ENCODE measurements around the gene SLC5A10.

The SLC5A10 gene

DNA sequence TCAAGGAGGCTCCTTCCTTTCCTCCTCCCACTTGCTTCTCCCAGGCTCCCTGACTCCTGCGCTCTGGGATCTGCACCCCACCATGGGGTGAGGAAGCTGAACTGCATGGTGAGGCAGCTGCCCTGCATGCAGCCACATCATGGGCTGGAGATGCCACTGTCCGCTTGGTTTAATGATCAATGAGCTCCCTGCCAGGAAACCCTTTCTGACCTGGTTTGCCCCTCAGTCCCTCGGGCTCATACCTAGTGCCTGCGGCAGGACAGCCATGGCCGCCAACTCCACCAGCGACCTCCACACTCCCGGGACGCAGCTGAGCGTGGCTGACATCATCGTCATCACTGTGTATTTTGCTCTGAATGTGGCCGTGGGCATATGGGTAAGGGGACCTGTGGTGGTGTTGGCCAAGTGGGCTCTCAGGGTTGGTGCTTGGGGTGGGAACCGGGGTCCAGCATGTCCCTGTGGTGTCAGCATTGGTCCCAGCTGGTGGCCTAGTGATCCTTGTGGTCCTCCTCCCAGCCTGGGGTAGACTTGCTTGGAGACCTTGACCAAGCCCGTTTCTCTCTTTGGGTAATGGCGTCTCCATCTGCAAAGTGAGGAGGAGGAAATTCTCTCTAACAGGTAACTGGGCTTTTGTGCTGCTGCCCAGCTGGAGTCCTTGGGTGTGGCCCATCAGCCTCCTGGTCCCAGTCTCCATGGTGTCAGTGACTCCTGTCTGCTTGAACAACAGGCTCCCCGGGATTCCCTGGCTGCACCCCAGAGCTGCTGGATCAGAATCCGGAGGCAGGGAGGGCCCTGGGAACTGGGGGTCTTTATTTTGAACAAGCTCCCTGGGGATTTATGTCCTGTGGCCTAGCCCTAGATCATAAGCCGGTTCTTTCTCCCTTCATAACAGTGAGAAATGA, at the start of gene SLC5A10:
SLC5A10 (plus strand) TSS at position 225 of the 902 bp plus-strand sequence; CDS start at position 266, 41 bp downstream.
- Histone ChIP-seq H3K4me1 (ENCODE audit: control insufficient read depth in 5 of 5, insufficient read depth in 5 of 5, low read length in 5 of 5) (peaks cover 0 to 5% (median 0%) of the 10 kb centered on the region in 5 donors), H3K9me3 (ENCODE audit: control insufficient read depth in 5 of 5, low read length in 5 of 5) (no peaks in the 10 kb centered on the region), H3K4me3 (ENCODE audit: low read depth in 1 of 5, low read length in 5 of 5) (no peak within 1 kb of the TSS), H3K9ac (ENCODE audit: low read length in 5 of 5) (no peak within 1 kb of the TSS), H3K27ac (ENCODE audit: low read depth, low read length) (no peak within 1 kb of the TSS), H3K27me3 (ENCODE audit: control insufficient read depth in 5 of 5, insufficient read depth in 4 of 5, low read length in 5 of 5) (peaks cover 0 to 17% (median 3%) of the 10 kb centered on the region in 5 donors), H3K36me3 (ENCODE audit: control insufficient read depth in 5 of 5, insufficient read depth in 5 of 5, low read length in 5 of 5) (no peaks in the 10 kb centered on the region)

DNA sequence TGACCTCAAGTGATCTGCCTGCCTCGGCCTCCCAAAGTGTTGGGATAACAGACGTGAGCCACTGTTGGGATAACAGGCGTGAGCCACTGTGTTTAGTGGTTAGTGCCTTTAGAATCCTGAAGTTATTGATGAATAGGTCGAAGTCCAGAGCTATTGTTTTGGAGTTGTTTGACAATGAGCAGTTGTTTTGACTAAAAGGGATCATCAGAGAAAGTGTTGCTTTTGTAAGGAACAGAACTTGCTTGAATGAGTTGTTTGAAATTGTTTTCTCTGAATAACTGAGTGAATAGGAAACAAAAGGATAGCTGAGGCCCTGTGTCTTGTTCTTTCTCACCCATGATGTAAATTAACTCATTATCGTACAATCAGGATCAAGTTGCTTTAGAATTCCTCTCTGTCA, 47.5 kb upstream of the SLC5A10 start:
- Histone ChIP-seq H3K4me3 (ENCODE audit: low read depth in 1 of 5, low read length in 5 of 5) (no peak overlapping the region), H3K9ac (ENCODE audit: low read length in 5 of 5) (no peak overlapping the region), H3K36me3 (ENCODE audit: control insufficient read depth in 5 of 5, insufficient read depth in 5 of 5, low read length in 5 of 5) (peaks cover 0 to 36% (median 17%) of the 10 kb centered on the region in 5 donors), H3K9me3 (ENCODE audit: control insufficient read depth in 5 of 5, low read length in 5 of 5) (no peaks in the 10 kb centered on the region), H3K27me3 (ENCODE audit: control insufficient read depth in 5 of 5, insufficient read depth in 4 of 5, low read length in 5 of 5) (no peaks in the 10 kb centered on the region), H3K27ac (ENCODE audit: low read depth, low read length) (no peak overlapping the region), H3K4me1 (ENCODE audit: control insufficient read depth in 5 of 5, insufficient read depth in 5 of 5, low read length in 5 of 5) (peaks cover 0 to 4% (median 1%) of the 10 kb centered on the region in 5 donors)

DNA sequence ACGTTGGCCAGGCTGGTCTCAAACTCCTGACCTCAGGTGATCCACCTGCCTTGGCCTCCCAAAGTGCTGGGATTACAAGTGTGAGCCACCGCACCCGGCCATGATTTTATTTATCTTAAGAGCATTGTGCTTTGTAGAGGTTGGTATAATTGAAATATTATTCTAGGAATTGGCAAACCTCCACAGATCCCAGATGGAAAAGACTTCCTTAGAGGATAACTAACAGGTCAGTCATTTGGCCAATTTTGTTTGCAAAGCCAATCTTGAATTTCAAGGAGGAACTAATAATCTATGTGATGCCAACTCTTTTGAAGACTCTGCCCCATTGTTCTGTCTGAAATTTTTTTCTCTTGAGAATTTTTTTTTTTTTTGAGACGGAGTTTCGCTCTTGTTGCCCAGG, 46.7 kb upstream of the SLC5A10 start:
- no peak overlapping the region for H3K9ac ChIP-seq (ENCODE audit: low read length in 5 of 5)
- no peaks in the 10 kb centered on the region for H3K9me3 ChIP-seq (ENCODE audit: control insufficient read depth in 5 of 5, low read length in 5 of 5)
- no peaks in the 10 kb centered on the region for H3K27me3 ChIP-seq (ENCODE audit: control insufficient read depth in 5 of 5, insufficient read depth in 4 of 5, low read length in 5 of 5)
- H3K4me3 ChIP-seq (ENCODE audit: low read depth in 1 of 5, low read length in 5 of 5) = no peak overlapping the region
- peaks cover 0 to 4% (median 1%) of the 10 kb centered on the region in 5 donors for H3K4me1 ChIP-seq (ENCODE audit: control insufficient read depth in 5 of 5, insufficient read depth in 5 of 5, low read length in 5 of 5)
- H3K27ac ChIP-seq (ENCODE audit: low read depth, low read length) = no peak overlapping the region
- peaks cover 0 to 40% (median 17%) of the 10 kb centered on the region in 5 donors for H3K36me3 ChIP-seq (ENCODE audit: control insufficient read depth in 5 of 5, insufficient read depth in 5 of 5, low read length in 5 of 5)

DNA sequence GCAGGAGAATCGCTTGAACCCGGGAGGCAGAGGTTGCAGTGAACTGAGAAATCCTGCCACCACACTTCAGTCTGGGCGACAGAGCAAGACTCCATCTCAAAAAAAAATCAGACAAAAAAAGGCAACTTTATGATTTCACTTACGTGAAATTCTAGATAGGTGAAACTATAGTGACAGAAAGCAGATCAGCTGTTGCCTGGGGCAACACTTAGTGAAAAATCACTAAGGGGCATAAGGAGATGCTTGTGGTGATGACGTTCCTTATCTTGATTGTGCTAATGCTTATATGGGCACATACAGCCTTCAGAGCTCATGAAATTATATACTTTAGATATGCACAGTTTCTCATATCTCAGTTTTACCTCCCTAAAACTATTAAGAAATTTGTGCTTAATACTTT, 41.6 kb upstream of the SLC5A10 start:
- Histone ChIP-seq H3K9ac (ENCODE audit: low read length in 5 of 5) (no peak overlapping the region), H3K27me3 (ENCODE audit: control insufficient read depth in 5 of 5, insufficient read depth in 4 of 5, low read length in 5 of 5) (no peaks in the 10 kb centered on the region), H3K36me3 (ENCODE audit: control insufficient read depth in 5 of 5, insufficient read depth in 5 of 5, low read length in 5 of 5) (peaks cover 8 to 55% (median 31%) of the 10 kb centered on the region in 5 donors), H3K4me3 (ENCODE audit: low read depth in 1 of 5, low read length in 5 of 5) (no peak overlapping the region), H3K4me1 (ENCODE audit: control insufficient read depth in 5 of 5, insufficient read depth in 5 of 5, low read length in 5 of 5) (no peaks in the 10 kb centered on the region), H3K27ac (ENCODE audit: low read depth, low read length) (no peak overlapping the region), H3K9me3 (ENCODE audit: control insufficient read depth in 5 of 5, low read length in 5 of 5) (no peaks in the 10 kb centered on the region)

DNA sequence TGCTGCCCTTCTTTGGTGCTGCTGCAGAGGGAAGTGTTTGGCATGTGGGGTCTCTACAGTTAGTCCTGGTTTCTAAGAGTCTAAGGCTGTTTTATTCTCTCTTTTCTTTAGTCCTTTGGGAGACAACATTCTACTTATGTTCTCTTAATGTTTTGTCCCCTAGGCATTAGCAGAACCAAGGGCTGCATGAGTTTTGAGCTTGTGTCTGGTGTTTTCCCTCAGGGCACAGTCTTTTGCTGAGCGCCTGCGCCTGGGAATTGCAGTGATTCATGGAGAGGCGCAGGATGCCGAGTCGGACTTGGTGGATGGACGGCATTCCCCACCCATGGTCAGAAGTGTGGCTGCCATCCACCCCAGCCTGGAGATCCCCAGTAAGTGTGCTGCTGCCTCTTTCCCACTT, 41.1 kb upstream of the SLC5A10 start:
- Histone ChIP-seq H3K9ac (ENCODE audit: low read length in 5 of 5) (no peak overlapping the region), H3K4me1 (ENCODE audit: control insufficient read depth in 5 of 5, insufficient read depth in 5 of 5, low read length in 5 of 5) (no peaks in the 10 kb centered on the region), H3K27me3 (ENCODE audit: control insufficient read depth in 5 of 5, insufficient read depth in 4 of 5, low read length in 5 of 5) (no peaks in the 10 kb centered on the region), H3K4me3 (ENCODE audit: low read depth in 1 of 5, low read length in 5 of 5) (no peak overlapping the region), H3K27ac (ENCODE audit: low read depth, low read length) (no peak overlapping the region), H3K36me3 (ENCODE audit: control insufficient read depth in 5 of 5, insufficient read depth in 5 of 5, low read length in 5 of 5) (peaks cover 8 to 58% (median 33%) of the 10 kb centered on the region in 5 donors), H3K9me3 (ENCODE audit: control insufficient read depth in 5 of 5, low read length in 5 of 5) (no peaks in the 10 kb centered on the region)

DNA sequence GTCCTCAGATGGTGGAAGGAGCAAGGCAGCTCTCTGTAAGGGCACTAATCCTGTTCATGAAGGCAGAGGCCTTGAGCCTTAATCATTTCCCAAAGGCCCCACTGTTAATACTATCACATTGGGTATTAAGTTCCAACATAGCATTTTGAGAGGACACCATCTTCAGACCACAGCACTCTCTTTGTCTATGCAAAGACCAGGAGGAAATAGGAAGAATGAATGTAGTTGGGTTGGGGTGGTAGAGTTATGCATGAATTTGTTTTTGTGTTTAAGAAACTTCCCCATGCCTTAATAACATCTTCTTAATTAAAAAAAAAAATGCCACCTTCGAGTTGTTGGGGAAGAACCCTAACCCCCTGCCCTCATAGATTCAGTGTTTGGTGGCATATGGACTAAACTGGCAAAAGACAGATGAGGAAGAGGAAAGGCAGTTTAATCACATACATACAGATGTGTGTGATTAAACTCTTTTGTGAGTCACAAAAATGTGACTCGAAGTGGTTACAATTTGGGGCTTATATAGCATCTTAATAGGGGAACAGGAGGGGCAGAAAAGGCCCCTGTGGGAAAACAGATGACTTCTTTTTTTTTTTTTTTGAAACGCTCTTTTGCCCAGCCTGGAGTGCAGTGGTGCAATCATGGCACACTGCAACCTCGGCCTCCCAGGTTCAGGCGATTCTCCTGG, 35.0 kb upstream of the SLC5A10 start:
- H3K9me3 ChIP-seq (ENCODE audit: control insufficient read depth in 5 of 5, low read length in 5 of 5) = no peaks in the 10 kb centered on the region
- H3K27ac ChIP-seq (ENCODE audit: low read depth, low read length) = no peak overlapping the region
- no peaks in the 10 kb centered on the region for H3K27me3 ChIP-seq (ENCODE audit: control insufficient read depth in 5 of 5, insufficient read depth in 4 of 5, low read length in 5 of 5)
- H3K9ac ChIP-seq (ENCODE audit: low read length in 5 of 5) = no peak overlapping the region
- H3K4me1 ChIP-seq (ENCODE audit: control insufficient read depth in 5 of 5, insufficient read depth in 5 of 5, low read length in 5 of 5) = peaks cover 0 to 11% (median 6%) of the 10 kb centered on the region in 5 donors
- no peak overlapping the region for H3K4me3 ChIP-seq (ENCODE audit: low read depth in 1 of 5, low read length in 5 of 5)
- peaks cover 4 to 46% (median 29%) of the 10 kb centered on the region in 5 donors for H3K36me3 ChIP-seq (ENCODE audit: control insufficient read depth in 5 of 5, insufficient read depth in 5 of 5, low read length in 5 of 5)

DNA sequence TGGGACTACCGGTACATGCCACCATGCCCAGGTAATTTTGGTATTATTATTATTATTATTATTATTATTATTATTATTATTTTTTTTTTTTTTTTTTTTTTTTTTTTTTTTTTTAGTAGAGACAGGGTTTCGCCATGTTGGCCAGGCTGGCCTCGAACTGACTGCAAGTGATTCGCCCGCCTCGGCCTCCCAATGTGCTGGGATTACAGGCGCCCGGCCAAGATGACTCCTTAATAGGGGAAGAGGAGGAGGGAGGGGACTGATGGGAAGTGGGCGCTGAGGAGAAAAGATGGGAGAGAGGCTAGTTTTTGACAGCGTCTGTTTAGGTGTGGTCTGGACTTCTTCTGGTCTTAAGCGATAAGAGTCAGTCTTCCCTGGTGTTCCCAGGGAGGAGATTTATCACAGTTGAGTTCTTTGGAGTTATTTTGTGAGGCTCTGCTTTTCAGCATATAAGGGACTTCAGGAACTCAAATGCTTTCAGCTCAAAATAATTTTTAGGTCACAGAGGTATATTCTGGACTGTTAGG, 34.4 kb upstream of the SLC5A10 start:
- H3K36me3 ChIP-seq (ENCODE audit: control insufficient read depth in 5 of 5, insufficient read depth in 5 of 5, low read length in 5 of 5) = peaks cover 0 to 40% (median 23%) of the 10 kb centered on the region in 5 donors
- H3K27me3 ChIP-seq (ENCODE audit: control insufficient read depth in 5 of 5, insufficient read depth in 4 of 5, low read length in 5 of 5) = no peaks in the 10 kb centered on the region
- no peak overlapping the region for H3K4me3 ChIP-seq (ENCODE audit: low read depth in 1 of 5, low read length in 5 of 5)
- no peak overlapping the region for H3K9ac ChIP-seq (ENCODE audit: low read length in 5 of 5)
- no peaks in the 10 kb centered on the region for H3K9me3 ChIP-seq (ENCODE audit: control insufficient read depth in 5 of 5, low read length in 5 of 5)
- H3K4me1 ChIP-seq (ENCODE audit: control insufficient read depth in 5 of 5, insufficient read depth in 5 of 5, low read length in 5 of 5) = peaks cover 0 to 14% (median 10%) of the 10 kb centered on the region in 5 donors
- no peak overlapping the region for H3K27ac ChIP-seq (ENCODE audit: low read depth, low read length)

DNA sequence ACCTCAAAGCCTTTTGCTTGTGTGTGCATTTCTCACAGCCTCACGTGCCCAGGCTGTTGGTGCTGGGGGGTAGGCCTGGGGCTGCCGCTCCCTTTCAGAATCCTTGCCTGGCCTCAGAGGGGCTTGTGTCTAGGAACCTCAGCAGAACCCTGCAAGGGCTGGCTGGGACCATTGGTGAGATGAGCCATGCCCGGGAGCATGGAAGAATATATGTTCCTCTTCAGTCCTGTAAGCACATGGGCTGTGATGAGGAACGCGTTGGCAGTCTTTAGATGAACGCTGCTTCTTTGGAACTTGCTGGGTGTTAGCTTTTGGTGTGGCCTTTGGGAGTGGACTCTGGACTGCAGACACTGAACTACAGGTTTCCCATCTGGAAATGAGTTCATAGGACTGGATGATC, 32.0 kb upstream of the SLC5A10 start:
- Histone ChIP-seq H3K27ac (ENCODE audit: low read depth, low read length) (no peak overlapping the region), H3K36me3 (ENCODE audit: control insufficient read depth in 5 of 5, insufficient read depth in 5 of 5, low read length in 5 of 5) (peaks cover 0 to 31% (median 13%) of the 10 kb centered on the region in 5 donors)

DNA sequence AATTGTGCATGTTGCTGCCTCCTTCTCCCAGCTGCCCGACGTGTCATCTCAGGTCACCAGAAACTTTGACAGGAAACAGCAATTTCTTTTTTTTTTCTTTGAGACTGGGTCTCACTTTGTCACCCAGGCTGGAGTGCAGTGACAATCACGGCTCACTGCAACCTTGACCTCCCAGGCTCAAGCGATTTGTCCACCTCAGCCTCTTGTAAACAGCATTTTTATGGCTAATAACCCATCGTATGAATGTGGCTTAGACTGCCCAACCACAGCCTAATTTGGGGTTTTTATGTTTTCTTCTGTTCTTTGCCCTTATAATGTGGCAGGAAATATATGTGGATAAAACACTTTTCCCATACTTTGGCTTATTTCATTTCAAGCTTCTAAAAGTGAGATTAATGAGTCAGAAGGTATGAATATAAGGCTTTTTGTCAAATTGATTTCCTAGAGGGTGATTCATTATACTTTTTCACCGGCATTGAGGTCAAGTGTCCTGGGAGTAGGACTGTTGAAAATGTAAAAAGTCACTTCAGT, 31.0 kb upstream of the SLC5A10 start:
- Histone ChIP-seq H3K27me3 (ENCODE audit: control insufficient read depth in 5 of 5, insufficient read depth in 4 of 5, low read length in 5 of 5) (no peaks in the 10 kb centered on the region), H3K9ac (ENCODE audit: low read length in 5 of 5) (no peak overlapping the region), H3K4me1 (ENCODE audit: control insufficient read depth in 5 of 5, insufficient read depth in 5 of 5, low read length in 5 of 5) (peaks cover 0 to 14% (median 10%) of the 10 kb centered on the region in 5 donors), H3K9me3 (ENCODE audit: control insufficient read depth in 5 of 5, low read length in 5 of 5) (no peaks in the 10 kb centered on the region), H3K4me3 (ENCODE audit: low read depth in 1 of 5, low read length in 5 of 5) (no peak overlapping the region), H3K36me3 (ENCODE audit: control insufficient read depth in 5 of 5, insufficient read depth in 5 of 5, low read length in 5 of 5) (peaks cover 3 to 26% (median 13%) of the 10 kb centered on the region in 5 donors), H3K27ac (ENCODE audit: low read depth, low read length) (no peak overlapping the region)

More for the DNA sequence above, 32.0 kb upstream of the SLC5A10 start:
- H3K9ac ChIP-seq (ENCODE audit: low read length in 5 of 5) = no peak overlapping the region
- no peaks in the 10 kb centered on the region for H3K27me3 ChIP-seq (ENCODE audit: control insufficient read depth in 5 of 5, insufficient read depth in 4 of 5, low read length in 5 of 5)
- H3K4me1 ChIP-seq (ENCODE audit: control insufficient read depth in 5 of 5, insufficient read depth in 5 of 5, low read length in 5 of 5) = peaks cover 0 to 14% (median 10%) of the 10 kb centered on the region in 5 donors
- no peaks in the 10 kb centered on the region for H3K9me3 ChIP-seq (ENCODE audit: control insufficient read depth in 5 of 5, low read length in 5 of 5)
- no peak overlapping the region for H3K4me3 ChIP-seq (ENCODE audit: low read depth in 1 of 5, low read length in 5 of 5)

Data from subcutaneous abdominal adipose tissue (tissue), 5 donors.